ENCODE measurements around the gene RECQL5. TPM values are rescaled to one million over a fixed set of nuclear protein-coding genes. Genes with fewer than 3 reads are reported as not detected.
"Not testable (repeated sequence)": the region's sequence is repeated elsewhere in the genome, so short reads cannot be mapped to it uniquely, and the experiment has no call there.

The RECQL5 gene
- total RNA-seq, 1 experiment from 2014 or later, result 71.3 TPM

DNA sequence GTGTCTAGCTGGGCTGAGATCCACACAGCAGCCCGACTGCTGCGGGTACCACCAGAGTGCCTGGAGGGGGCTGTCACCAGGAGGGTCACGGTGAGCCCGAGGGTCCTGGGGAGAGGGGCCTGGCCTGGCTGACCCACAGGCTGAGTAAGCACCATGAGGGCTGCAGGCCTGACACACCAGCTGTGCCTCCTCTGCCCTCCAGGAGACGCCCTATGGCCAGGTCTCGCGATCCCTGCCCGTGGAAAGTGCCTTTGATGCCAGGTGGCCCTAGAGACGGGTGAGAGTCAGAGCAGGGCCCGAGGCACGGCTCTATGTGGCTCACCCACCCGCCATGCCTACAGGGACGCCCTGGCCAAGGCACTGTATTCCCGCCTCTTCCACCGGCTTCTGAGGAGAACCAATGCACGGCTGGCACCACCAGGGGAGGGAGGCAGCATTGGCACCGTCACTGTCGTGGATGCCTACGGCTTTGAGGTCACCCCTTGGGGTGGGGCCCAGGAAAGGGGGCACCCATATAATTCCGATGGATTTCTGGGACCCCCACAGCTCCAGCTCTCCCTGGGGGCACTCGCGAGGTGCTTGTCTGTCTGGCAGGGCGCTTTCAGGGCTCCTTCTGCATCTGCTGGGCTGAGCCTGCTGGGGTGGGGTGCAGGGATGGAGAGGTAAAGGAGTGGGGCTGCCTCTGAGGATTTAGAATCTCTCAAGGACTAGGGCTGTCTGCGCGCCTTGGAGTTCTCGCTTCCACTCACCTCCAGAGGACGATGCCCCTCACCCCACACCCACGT lies 72.3 kb downstream of the RECQL5 start:
- no peaks in the 10 kb centered on the region for H3K27me3 Mint-ChIP-seq (ENCODE audit: unreplicated experiment)
- DNase-seq, result no peak
- H3K4me1 Mint-ChIP-seq (ENCODE audit: low read depth, unreplicated experiment), result no peaks in the 10 kb centered on the region
- CTCF ChIA-PET, result no interaction called here
- BruUV-seq (replicated peaks), result no TSS peak
- no peaks in the 10 kb centered on the region for H3K36me3 Mint-ChIP-seq (ENCODE audit: insufficient read depth, unreplicated experiment)
- no peak overlapping the region for H3K4me3 Mint-ChIP-seq (ENCODE audit: low read depth, unreplicated experiment)
- no peaks in the 10 kb centered on the region for H3K9me3 Mint-ChIP-seq (ENCODE audit: low read depth, unreplicated experiment)
- TF ChIP-seq, protein P1, sequence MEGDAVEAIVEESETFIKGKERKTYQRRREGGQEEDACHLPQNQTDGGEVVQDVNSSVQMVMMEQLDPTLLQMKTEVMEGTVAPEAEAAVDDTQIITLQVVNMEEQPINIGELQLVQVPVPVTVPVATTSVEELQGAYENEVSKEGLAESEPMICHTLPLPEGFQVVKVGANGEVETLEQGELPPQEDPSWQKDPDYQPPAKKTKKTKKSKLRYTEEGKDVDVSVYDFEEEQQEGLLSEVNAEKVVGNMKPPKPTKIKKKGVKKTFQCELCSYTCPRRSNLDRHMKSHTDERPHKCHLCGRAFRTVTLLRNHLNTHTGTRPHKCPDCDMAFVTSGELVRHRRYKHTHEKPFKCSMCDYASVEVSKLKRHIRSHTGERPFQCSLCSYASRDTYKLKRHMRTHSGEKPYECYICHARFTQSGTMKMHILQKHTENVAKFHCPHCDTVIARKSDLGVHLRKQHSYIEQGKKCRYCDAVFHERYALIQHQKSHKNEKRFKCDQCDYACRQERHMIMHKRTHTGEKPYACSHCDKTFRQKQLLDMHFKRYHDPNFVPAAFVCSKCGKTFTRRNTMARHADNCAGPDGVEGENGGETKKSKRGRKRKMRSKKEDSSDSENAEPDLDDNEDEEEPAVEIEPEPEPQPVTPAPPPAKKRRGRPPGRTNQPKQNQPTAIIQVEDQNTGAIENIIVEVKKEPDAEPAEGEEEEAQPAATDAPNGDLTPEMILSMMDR (IDR thresholded peaks at IDR 0.05; ENCODE audit: unreplicated experiment), result no peak
- H3K27ac Mint-ChIP-seq (ENCODE audit: unreplicated experiment), result no peak overlapping the region
- intact Hi-C loops (cut with micrococcal nuclease; ENCODE audit: unreplicated experiment), result no loop called here

DNA sequence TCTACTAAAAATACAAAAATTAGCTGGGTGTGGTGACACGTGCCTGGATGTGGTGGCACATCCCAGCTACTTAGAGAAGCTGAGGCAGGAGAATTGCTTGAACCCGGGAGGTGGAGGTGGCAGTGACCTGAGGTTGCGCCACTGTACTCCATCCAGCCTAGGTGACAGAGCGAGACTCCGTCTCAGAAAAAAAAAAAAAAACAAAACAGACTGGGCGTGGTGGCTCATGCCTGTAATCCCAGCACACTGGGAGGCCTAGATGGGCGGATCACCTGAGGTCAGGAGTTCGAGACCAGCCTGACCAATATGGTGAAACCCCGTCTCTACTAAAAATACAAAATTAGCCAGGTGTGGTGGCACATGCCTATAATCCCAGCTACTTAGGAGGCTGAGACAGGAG lies 73.5 kb downstream of the RECQL5 start:
- H3K27ac Mint-ChIP-seq (ENCODE audit: unreplicated experiment); H3K36me3 Mint-ChIP-seq (ENCODE audit: insufficient read depth, unreplicated experiment); H3K4me3 Mint-ChIP-seq (ENCODE audit: low read depth, unreplicated experiment); BruUV-seq (replicated peaks); DNase-seq; intact Hi-C loops (cut with micrococcal nuclease; ENCODE audit: unreplicated experiment); H3K9me3 Mint-ChIP-seq (ENCODE audit: low read depth, unreplicated experiment); H3K4me1 Mint-ChIP-seq (ENCODE audit: low read depth, unreplicated experiment); H3K27me3 Mint-ChIP-seq (ENCODE audit: unreplicated experiment): not testable (repeated sequence)
- CTCF ChIA-PET, result interaction anchor here (0.6 to 1.0 kb wide), 2 partner anchors 62 to 304 kb away, joined by 4 read pairs; partner anchors contain the start of gene SLC25A19

DNA sequence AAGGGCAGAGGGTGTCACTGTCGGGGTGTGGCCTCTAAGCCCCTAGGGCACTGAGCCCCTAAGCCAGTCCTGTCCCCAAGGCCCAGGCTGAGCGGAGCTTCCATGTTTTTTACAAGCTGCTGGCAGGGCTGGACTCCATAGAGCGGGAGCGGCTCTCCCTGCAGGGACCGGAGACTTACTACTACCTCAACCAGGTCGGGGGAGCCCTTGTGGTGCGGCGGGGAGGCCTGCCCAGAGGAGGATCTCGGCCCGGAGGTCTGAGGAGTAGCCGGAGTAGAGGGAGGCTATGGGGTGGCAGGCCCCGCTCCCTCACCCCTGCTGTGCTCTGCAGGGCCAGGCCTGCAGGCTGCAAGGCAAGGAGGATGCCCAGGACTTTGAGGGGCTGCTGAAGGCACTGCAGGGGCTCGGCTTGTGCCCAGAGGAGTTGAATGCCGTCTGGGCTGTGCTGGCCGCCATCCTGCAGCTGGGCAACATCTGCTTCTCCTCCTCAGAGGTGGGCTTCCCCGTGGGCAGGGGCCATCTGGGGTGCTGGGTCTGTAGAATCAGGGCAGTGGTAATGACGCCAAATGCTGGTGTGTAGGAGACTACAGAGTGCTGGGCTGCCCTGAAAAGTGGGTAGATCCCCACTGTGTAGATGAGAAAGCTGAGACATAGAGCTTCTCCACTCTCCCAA lies 74.5 kb downstream of the RECQL5 start:
- TF ChIP-seq, protein P1 (IDR thresholded peaks at IDR 0.05; ENCODE audit: unreplicated experiment), result no peak
- no peaks in the 10 kb centered on the region for H3K4me1 Mint-ChIP-seq (ENCODE audit: low read depth, unreplicated experiment)
- intact Hi-C loops (cut with micrococcal nuclease; ENCODE audit: unreplicated experiment), result no loop called here

DNA sequence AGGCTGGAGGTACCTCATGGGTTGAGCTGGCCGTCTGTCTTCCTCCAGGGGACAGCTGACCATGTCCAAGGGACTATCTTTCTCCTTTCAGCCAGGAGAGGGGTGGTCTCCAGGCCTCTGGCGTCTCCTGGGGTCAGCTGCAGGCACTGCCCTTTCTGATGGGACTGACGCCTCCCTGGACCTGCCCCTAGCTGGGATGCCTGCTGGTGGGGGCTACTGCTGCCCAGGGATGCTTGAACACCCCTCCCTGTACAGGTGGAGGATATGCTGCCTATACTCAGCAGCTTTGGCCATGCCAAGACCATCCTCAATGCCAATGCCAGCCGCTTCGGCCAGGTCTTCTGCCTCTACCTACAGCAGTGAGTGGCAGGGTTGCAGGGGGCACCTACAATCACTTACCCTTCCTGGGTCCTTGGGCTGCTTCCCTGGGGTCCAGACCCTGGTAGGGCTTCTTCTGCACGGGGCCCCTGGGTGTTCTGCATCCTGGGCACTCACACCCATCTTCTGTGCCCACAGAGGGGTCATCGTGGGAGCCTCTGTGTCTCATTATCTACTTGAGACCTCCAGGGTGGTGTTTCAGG lies 75.1 kb downstream of the RECQL5 start:
- H3K4me1 Mint-ChIP-seq (ENCODE audit: low read depth, unreplicated experiment), result no peaks in the 10 kb centered on the region
- intact Hi-C loops (cut with micrococcal nuclease; ENCODE audit: unreplicated experiment), result no loop called here
- H3K4me3 Mint-ChIP-seq (ENCODE audit: low read depth, unreplicated experiment), result no peak overlapping the region
- H3K9me3 Mint-ChIP-seq (ENCODE audit: low read depth, unreplicated experiment), result no peaks in the 10 kb centered on the region
- TF ChIP-seq, protein P1 (IDR thresholded peaks at IDR 0.05; ENCODE audit: unreplicated experiment), result no peak
- H3K36me3 Mint-ChIP-seq (ENCODE audit: insufficient read depth, unreplicated experiment), result peaks cover 5% of the 10 kb centered on the region
- no peak for DNase-seq
- CTCF ChIA-PET, result interaction anchor here (2.9 kb wide), 1 partner anchor 9 kb away, joined by 12 read pairs; no protein-coding TSS in a partner anchor
- H3K27me3 Mint-ChIP-seq (ENCODE audit: unreplicated experiment), result peaks cover 6% of the 10 kb centered on the region
- no peak overlapping the region for H3K27ac Mint-ChIP-seq (ENCODE audit: unreplicated experiment)
- no TSS peak for BruUV-seq (replicated peaks)

More for the DNA sequence above, 74.5 kb downstream of the RECQL5 start:
- no TSS peak for BruUV-seq (replicated peaks)
- no peak for DNase-seq
- Mint-ChIP-seq H3K36me3 (ENCODE audit: insufficient read depth, unreplicated experiment) (peaks cover 5% of the 10 kb centered on the region), H3K27me3 (ENCODE audit: unreplicated experiment) (no peaks in the 10 kb centered on the region), H3K9me3 (ENCODE audit: low read depth, unreplicated experiment) (no peaks in the 10 kb centered on the region), H3K4me3 (ENCODE audit: low read depth, unreplicated experiment) (no peak overlapping the region), H3K27ac (ENCODE audit: unreplicated experiment) (no peak overlapping the region)
- CTCF ChIA-PET, result interaction anchor here (0.6 to 2.9 kb wide), 3 partner anchors 8 to 414 kb away, joined by 4 to 12 read pairs (median 4); partner anchors contain the start of gene SLC25A19
